ENCODE results near the gene VTI1A.
"Not testable (repeated sequence)": the region's sequence is repeated elsewhere in the genome, so short reads cannot be mapped to it uniquely, and the experiment has no call there.

Gene VTI1A

DNA sequence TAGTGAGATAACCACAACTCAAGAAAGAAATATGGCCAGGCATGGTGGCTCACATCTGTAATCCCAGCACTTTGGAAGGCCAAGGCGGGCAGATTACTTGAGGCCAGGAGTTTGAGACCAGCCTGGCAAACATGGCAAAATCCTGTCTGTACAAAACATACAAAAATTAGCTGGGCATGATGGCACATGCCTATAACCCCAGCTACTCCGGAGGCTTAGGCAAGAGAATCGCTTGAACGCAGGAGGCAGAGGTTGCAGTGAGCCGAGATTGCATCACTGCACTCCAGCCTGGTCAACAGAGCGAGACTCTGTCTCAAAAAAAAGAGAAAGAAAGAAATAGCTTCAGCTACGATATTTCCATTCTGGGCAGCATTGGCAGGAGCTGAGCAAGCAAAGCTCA lies 143.8 kb downstream of the VTI1A start:
- not testable (repeated sequence) for DNase-seq

DNA sequence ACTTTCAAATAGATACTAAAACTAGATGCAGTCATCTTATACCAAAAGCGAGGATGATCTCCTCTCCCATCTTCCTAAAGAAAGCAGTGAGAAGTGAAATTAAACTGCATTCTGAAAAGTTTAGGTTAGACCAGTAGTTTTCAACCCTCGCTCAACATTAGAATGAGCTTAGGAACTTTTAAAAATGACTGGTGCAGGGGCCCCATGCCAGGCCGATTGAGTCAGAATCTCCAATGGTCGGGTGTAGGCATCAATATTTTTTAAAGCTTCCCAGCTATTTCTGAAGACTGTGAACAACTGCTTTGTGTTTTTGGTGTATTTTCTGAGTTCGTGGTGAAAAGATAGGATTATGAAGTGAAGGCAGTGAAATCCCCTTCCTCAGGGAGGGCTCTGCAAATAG lies 146.0 kb downstream of the VTI1A start:
- no peak for DNase-seq

- no peak for DNase-seq
These were observed 154.4 kb downstream of the VTI1A start for GRCh38 chr10:112601214-112602090.

GRCh38 chr10:112603062-112603461 lies 156.0 kb downstream of the VTI1A start:
- DNase-seq, result no peak

DNA sequence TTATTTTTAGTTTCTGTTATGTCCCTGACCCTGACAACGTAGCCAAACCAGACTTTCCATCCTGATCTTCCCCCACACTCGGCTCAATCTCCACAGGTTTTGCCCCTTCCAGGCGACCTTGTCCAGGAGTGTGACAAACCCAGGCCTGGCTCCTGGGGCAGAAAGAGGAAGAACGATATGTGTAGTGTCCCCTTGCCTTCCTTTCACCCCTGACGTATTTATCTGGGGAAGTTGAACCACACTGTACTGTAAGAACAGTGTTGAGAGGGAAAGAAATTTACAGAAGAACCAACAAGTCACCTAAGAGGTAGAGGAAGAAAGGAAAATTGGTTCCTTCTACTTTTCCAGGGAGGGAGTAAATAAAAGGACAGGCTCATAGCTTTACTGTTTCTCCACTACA lies 158.0 kb downstream of the VTI1A start:
- DNase-seq, result no peak

GRCh38 chr10:112607506-112607905 lies 160.5 kb downstream of the VTI1A start:
- DNase-seq, result no peak

GRCh38 chr10:112613620-112614019 lies 166.6 kb downstream of the VTI1A start:
- no peak for DNase-seq

- DNase-seq, result no peak
These were observed 167.1 kb downstream of the VTI1A start for GRCh38 chr10:112614072-112614471.

DNA sequence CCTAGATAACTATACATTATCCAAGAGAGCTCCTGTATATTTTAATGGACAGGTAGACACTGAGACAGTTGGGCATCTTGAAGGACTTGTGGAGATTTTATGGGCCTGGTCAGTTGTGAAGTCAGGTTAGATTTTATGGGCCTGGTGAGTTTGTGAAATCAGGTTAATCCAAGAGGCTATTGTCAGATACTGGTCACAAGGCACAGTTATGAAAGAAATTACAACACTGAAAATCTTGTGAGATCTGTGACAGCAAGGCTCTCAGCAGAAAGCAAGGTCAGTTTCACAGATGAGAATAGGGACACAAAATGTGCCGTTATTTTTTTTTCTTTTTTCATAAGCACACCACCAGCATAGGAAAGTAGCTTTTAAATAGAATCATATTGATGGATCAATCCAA lies 167.6 kb downstream of the VTI1A start:
- no peak for DNase-seq

- DNase-seq, result no peak
These were observed 168.3 kb downstream of the VTI1A start for GRCh38 chr10:112615269-112615668.

DNA sequence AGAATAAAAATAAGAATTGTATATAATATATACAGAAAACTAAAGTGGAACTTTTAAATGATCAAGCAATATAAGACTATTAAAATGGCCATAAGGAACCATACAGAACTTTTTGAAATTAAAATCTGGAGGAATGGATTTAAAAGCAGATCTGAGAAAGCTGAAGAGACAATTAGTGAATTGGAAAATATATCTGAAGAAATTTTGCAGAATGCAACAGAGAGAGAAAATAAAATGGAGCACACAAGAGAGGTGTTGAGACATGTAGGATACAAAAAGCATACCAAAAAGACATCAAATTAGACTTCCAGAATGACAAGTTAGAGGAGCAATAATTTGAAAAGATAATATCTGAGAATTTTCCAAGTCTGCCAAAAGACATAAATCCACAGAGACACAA lies 169.6 kb downstream of the VTI1A start:
- DNase-seq, result no peak

DNA sequence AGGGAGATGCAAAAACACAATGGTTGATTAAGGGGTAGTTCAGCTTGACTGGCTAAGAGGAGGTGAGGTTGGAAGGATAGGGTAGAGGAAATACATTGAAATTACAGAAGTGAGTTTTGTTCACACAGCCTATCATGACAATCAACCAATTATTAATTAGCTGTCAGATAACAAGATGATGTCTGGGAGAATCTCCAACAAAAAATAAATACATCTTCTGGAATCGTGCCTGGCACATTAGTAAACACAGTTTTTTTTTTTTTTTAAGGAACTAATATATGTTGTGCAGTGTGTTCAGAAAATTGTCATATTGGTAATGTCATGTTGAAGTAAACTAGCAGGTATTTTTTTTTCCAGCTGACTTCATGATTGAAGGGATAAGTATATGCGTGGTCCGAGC lies 171.8 kb downstream of the VTI1A start:
- no peak for DNase-seq

GRCh38 chr10:112619556-112619955 lies 172.5 kb downstream of the VTI1A start:
- no peak for DNase-seq

GRCh38 chr10:112622786-112623185 lies 175.8 kb downstream of the VTI1A start:
- DNase-seq, result no peak

DNA sequence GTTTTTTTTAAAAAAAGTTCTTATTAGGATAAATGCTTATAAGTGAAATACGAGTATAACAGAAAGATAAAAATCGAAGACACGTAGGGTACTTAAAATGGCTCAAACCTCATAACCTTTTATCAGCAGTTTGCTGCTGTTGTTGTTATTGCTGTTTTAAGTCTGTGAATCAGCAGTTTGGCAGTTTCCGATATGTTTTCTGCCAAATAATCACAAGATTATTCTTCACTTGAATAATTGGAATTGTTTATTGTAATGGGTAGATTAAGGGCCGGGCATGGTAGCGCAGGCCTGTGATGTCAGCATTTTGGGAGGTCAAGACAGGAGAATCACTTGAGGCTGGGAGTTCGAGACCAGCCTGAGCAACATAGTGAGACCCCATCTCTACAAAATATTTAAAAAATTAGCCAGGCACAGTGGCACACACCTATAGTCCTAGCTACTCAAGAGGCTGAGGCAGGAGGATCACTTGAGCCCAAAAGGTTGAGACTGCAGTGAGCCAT lies 177.6 kb downstream of the VTI1A start:
- no peak for DNase-seq

GRCh38 chr10:112628951-112629609 lies 182.1 kb downstream of the VTI1A start:
- DNase-seq, result no peak

DNA sequence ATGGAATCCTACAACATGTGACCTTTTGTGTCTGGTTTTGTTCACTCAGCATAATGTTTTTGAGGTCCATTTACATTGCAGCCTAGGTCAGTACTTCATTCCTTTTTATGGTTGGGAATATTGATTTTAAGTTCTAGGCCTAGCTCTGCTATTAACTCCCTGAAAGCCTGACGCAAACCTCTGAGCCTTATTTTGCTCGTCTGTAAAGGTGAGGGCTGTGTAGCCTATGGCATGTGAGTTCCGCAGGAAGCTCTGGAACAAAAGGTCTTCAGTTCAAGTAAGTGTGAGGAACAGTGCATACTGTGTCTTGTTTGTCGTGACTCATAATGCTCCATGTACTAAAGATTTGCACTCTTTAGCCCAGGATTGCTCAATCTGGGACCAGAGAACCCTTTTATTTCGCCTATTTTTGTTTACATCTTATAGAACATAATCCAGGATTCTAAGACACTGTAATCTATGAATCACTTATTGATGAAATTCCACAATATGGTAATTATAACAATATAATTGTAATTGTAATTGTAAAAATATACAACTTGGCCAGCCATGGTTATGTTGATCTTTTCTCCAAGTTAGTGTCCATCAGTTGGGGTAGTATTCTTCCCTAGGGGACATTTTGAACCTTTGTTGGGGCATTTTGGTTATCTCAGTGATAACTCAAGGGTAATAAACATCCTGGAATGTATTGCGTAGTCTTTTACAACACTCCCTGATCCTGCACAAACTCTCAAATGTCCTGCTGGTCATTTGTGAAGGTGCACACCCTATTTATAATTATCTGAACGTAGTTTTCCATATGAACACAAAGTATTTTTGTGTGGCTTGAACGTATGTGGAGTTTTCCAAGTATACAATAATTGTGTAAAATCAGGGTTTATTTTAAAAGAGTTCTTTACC lies 184.7 kb downstream of the VTI1A start:
- no peak for DNase-seq

- DNase-seq, result no peak
These were observed 187.2 kb downstream of the VTI1A start for GRCh38 chr10:112634096-112634830.

DNA sequence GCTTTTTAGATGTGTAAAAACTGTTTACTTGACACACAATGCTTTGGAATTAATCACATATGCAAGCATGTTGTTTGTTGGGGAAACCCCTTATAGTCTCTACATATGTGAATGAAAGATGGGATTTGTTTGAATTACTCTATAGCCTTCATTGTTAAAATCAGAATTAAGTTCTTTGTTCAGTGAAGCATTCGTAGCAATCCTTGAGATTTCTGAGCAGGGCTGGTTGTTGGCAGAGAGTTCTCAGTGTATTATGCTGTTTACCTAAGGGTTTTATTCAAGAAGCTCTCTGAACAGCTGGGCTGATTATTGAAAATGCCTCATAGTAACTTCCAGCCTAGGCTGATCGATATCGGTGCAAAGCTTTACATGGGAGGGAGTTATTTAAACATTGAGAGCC lies 190.9 kb downstream of the VTI1A start:
- no peak for DNase-seq

GRCh38 chr10:112639298-112639697 lies 192.3 kb downstream of the VTI1A start:
- DNase-seq, result no peak

GRCh38 chr10:112640638-112641037 lies 193.6 kb downstream of the VTI1A start:
- no peak for DNase-seq

DNA sequence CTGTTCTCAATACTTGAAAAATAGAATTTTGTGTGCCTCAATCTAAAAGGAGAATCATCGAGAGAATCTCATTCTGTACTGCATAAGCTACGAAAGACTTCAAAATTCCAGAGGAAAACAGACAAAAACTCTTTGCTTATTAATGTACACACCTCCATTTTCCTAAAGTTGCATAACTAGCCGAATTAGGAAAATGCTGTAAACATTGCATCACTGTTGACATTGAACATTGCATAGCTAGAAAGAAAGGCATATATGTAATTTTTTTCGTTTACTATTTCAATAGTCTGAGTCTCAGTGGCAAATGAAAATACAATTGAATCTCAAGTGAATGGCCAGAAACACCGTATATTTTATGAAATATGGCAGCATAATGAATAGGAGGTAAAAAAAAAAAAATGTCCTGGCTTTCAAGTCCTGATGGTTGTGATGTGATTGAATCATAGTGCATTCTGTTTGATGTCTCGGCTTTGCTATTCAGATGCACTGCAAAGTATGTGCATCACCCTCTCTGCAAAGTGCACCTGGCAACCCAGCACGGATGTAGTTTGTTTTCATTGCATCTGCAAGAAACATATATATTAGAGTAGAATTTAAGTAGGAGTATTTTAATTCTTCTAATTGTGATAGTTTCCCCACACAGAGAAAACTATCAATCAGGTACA lies 196.7 kb downstream of the VTI1A start:
- no peak for DNase-seq

Data from COR-L47 (cell line).